Activated CD4-positive, CD25-positive, alpha-beta regulatory T cell (primary cell): ENCODE results near the gene TERT.

Experiments used
- DNase-seq, 4 experiments: peaks; one replicate each; lab custom pipeline; 2025; lab: John Stamatoyannopoulos, UW

Gene TERT

GRCh38 chr5:1259806-1260480 lies 34.9 kb downstream of the TERT start:
- no peak for DNase-seq

GRCh38 chr5:1257841-1258240 lies 37.0 kb downstream of the TERT start:
- DNase-seq: no peak

GRCh38 chr5:1257363-1257762 lies 37.5 kb downstream of the TERT start:
- DNase-seq: no peak

GRCh38 chr5:1256776-1257175 lies 38.1 kb downstream of the TERT start:
- no peak for DNase-seq

- DNase-seq: no peak
Observed at GRCh38 chr5:1255081-1255561, 39.7 kb downstream of the TERT start.

GRCh38 chr5:1254196-1254595 lies 40.7 kb downstream of the TERT start:
- DNase-seq: no peak

GRCh38 chr5:1253456-1254105 lies 41.3 kb downstream of the TERT start:
- DNase-seq: no peak

- no peak for DNase-seq
Observed at GRCh38 chr5:1252681-1253080, 42.2 kb downstream of the TERT start.

GRCh38 chr5:1251678-1252580 lies 42.9 kb downstream of the TERT start:
- no peak for DNase-seq

GRCh38 chr5:1249366-1250280 lies 45.2 kb downstream of the TERT start:
- DNase-seq: no peak

- no peak for DNase-seq
Observed at GRCh38 chr5:1247811-1248210, 47.1 kb downstream of the TERT start.

GRCh38 chr5:1246711-1247431 lies 48.0 kb downstream of the TERT start:
- no peak for DNase-seq

GRCh38 chr5:1245905-1246576 lies 48.8 kb downstream of the TERT start:
- no peak for DNase-seq

GRCh38 chr5:1244976-1245375 lies 49.9 kb downstream of the TERT start:
- DNase-seq: no peak

GRCh38 chr5:1244255-1244654 lies 50.6 kb downstream of the TERT start:
- DNase-seq: no peak

- DNase-seq: no peak
Observed at GRCh38 chr5:1243487-1244130, 51.3 kb downstream of the TERT start.

- DNase-seq: no peak
Observed at GRCh38 chr5:1242733-1243486, 52.0 kb downstream of the TERT start.

GRCh38 chr5:1241509-1242080 lies 53.3 kb downstream of the TERT start:
- DNase-seq: no peak
